ENCODE measurements around the gene WBP2NL. TPM values are rescaled to one million over a fixed set of nuclear protein-coding genes. Genes with fewer than 3 reads are reported as not detected.
"Not testable (repeated sequence)": the region's sequence is repeated elsewhere in the genome, so short reads cannot be mapped to it uniquely, and the experiment has no call there.

The WBP2NL gene
- total RNA-seq, 1 experiment from 2014 or later = 0.54 TPM

DNA sequence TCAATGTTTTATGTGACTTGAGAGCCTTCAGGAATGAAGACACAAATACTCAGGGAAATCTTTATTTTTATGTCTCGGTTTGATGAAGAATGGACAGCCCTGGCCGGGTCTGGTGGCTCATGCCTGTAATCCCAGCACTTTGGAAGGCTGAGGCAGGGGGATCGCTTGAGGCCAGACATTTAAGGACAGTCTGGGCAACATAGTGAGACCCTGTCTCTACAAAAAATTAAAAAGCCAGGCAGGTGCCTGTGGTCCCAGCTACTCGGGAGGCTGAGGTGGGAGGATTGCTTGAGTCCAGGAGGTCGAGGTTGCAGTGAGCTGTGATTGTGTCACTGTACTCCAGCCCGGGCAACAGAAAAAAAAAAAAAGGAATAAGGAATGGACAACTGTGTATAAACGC is 72.9 kb downstream of the WBP2NL start:
- DNase-seq (ENCODE audit: low read depth) = not testable (repeated sequence)

DNA sequence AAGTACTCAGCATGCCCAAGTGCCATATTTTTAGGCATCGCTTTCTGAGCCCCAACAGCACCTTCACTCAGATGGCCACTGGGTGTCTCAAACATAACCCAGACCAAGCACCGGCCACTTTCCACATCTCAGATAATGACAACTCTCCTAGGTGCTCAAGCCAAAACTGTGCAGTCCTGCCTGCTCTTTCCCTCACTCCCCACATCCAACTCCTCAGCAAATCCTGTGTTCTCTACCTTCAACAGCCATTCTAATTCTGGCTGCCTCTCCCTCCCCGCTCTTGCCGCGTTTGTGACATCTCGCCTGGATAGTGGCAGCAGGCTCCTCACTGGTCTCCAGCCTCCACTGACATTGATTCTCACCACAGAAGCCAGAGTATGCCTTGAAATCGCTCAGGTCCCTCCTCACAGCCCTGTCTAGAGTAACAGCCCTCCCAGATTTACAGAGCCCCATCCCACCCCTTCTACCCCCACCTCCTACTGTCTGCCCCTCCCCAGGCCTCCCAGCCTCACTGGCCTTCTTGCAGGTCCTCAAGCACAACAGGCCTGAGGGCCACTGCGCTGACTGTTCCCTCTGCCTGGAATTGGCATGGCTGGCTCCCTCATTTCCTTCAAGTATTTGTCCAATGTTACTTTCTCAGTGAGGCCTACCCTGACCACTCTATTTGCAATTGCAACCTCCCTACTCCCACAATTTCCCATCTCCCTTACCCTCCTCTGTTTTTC is 74.2 kb downstream of the WBP2NL start:
- DNase-seq (ENCODE audit: low read depth) = no peak

DNA sequence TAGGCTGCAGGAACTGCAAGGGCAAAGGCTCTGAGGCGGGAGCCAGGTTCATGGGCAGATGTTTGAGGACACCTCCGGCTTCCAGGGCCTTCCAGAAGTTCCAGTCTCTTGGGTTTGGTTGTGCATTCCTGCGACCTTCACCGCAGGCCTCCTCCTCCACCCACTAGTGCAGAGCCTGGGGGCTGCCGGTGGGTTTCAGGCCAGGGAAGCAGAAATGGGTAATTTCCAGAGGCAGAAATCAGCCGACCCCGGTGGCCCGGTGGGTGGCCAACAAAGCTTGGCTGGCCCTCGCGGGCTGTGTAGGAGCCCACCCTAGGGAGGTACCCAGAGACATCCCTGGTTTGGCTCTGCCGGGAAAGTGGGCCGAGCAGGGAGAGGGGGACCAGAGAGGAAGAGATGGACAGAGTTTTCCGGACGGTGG is 75.0 kb downstream of the WBP2NL start:
- no peak for DNase-seq (ENCODE audit: low read depth)

GRCh38 chr22:42074132-42074811 is 75.7 kb downstream of the WBP2NL start, which contains the start of gene PHETA2:
Gene PHETA2 (plus strand): TSS chr22:42074248. CDS start chr22:42077294, 3,046 bp downstream.
- no peak for DNase-seq (ENCODE audit: low read depth)

- DNase-seq (ENCODE audit: low read depth) = no peak
Observed at GRCh38 chr22:42074846-42075676, 76.5 kb downstream of the WBP2NL start.

DNA sequence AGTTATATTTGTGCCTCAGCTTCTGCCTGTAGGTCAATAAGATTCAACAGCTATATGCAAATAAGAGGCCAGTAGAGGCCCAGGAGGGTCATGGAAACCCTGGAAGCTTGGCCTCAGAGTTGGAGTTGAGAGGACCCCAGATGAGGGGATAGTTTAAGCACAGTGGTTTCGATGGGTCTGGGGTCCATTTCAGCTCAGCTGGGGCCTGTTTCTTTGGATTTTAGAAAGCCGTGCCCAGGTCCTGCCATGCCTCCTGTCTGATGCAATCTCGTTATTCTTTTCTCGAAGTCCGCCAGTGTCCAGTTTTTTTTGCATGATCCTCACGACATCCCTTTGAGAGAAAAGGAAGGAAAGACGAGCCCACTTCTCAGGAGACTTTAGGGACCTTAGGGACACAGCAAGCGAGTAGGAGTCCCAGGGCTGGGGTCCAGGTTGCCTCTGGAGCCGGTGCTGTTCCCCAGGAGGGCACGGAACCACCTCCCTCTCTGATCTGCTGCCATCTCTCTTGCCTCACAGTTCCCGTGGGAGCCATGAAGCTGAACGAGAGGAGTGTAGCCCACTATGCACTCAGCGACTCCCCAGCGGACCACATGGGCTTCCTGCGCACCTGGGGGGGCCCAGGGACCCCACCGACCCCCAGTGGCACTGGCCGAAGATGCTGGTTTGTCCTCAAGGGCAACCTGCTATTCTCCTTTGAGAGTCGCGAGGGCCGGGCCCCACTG is 78.3 kb downstream of the WBP2NL start:
- DNase-seq (ENCODE audit: low read depth) = no peak

GRCh38 chr22:42077486-42078125 is 79.0 kb downstream of the WBP2NL start:
- no peak for DNase-seq (ENCODE audit: low read depth)

Other genes with a start within 250 kb of the WBP2NL start
- gene CCDC134, start 198.1 kb upstream of the WBP2NL start, total RNA-seq (2014; rRNA removed; shearing (Covaris generic)) = 10.3 and 12.0 TPM in 2 replicates
- 30.3 and 44.9 TPM in 2 replicates for gene SREBF2, start 165.7 kb upstream of the WBP2NL start, total RNA-seq (2014; rRNA removed; shearing (Covaris generic))
- gene SHISA8, start 83.7 kb upstream of the WBP2NL start, total RNA-seq (2014; rRNA removed; shearing (Covaris generic)) = not detected in 2 replicates
- gene TNFRSF13C, start 72.0 kb upstream of the WBP2NL start, total RNA-seq (2014; rRNA removed; shearing (Covaris generic)) = 0.05 and 0.10 TPM in 2 replicates
- gene CENPM, start 51.6 kb upstream of the WBP2NL start, total RNA-seq (2014; rRNA removed; shearing (Covaris generic)) = 47.5 and 62.8 TPM in 2 replicates
- gene SEPTIN3, start 29.3 kb upstream of the WBP2NL start, total RNA-seq (2014; rRNA removed; shearing (Covaris generic)) = 0.05 and 0.17 TPM in 2 replicates
- 19.6 and 25.7 TPM in 2 replicates for gene NAGA, start 72.0 kb downstream of the WBP2NL start, total RNA-seq (2014; rRNA removed; shearing (Covaris generic))
- gene PHETA2, start 75.5 kb downstream of the WBP2NL start, total RNA-seq (2014; rRNA removed; shearing (Covaris generic)) = 0.17 and 0.42 TPM in 2 replicates
- gene SMDT1, start 80.9 kb downstream of the WBP2NL start, total RNA-seq (2014; rRNA removed; shearing (Covaris generic)) = 4.7 and 6.1 TPM in 2 replicates
- 83.4 and 97.2 TPM in 2 replicates for gene NDUFA6, start 92.0 kb downstream of the WBP2NL start, total RNA-seq (2014; rRNA removed; shearing (Covaris generic))
- not detected in 2 replicates for gene CYP2D6, start 132.0 kb downstream of the WBP2NL start, total RNA-seq (2014; rRNA removed; shearing (Covaris generic))

All from M059J (cell line).